Effector CD8-positive, alpha-beta T cell (primary cell): ENCODE results near the gene ESR1.

ENCODE experiments used
- DNase-seq: peaks from one replicate; lab custom pipeline; 2025; lab: John Stamatoyannopoulos, UW

The ESR1 gene

GRCh38 chr6:152094992-152095592, 287.6 kb downstream of the ESR1 start:
- DNase-seq: no peak

DNA sequence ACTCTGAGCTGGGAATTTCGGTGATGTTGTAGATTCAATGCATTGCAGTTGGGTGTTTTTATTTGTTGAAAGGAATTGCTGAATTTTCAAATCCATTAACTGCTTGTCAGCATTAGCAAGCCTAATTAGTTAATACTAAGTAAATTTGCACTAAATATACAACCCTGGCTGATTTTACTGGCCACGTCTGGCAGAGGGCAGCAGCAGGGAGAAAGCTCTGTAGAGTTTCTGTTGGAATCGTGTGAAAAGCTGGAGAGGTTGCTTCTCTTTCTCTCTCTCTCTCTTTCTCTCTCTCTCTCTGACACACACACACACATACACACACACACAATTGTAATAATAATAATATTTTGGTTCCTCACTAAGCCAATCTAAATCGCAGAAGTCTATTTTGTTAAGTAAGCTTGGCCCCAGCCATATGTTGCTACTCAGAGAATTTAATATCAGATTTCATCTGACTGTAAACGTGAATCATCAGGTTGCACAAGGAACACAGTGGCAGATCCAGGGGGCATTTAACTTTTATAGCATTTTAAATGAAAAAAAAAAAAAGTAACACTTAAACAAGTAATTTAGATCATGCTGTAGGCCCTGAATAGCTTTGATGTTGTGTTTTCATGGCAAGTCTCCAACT, 289.5 kb downstream of the ESR1 start:
- no peak for DNase-seq

DNA sequence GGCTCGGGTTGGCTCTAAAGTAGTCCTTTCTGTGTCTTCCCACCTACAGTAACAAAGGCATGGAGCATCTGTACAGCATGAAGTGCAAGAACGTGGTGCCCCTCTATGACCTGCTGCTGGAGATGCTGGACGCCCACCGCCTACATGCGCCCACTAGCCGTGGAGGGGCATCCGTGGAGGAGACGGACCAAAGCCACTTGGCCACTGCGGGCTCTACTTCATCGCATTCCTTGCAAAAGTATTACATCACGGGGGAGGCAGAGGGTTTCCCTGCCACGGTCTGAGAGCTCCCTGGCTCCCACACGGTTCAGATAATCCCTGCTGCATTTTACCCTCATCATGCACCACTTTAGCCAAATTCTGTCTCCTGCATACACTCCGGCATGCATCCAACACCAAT, 291.2 kb downstream of the ESR1 start:
- DNase-seq: no peak

GRCh38 chr6:152099446-152100182, 292.1 kb downstream of the ESR1 start:
- DNase-seq: no peak

DNA sequence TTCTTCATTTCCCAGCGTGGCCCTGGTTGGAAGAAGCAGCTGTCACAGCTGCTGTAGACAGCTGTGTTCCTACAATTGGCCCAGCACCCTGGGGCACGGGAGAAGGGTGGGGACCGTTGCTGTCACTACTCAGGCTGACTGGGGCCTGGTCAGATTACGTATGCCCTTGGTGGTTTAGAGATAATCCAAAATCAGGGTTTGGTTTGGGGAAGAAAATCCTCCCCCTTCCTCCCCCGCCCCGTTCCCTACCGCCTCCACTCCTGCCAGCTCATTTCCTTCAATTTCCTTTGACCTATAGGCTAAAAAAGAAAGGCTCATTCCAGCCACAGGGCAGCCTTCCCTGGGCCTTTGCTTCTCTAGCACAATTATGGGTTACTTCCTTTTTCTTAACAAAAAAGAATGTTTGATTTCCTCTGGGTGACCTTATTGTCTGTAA, 292.7 kb downstream of the ESR1 start:
- DNase-seq: no peak

DNA sequence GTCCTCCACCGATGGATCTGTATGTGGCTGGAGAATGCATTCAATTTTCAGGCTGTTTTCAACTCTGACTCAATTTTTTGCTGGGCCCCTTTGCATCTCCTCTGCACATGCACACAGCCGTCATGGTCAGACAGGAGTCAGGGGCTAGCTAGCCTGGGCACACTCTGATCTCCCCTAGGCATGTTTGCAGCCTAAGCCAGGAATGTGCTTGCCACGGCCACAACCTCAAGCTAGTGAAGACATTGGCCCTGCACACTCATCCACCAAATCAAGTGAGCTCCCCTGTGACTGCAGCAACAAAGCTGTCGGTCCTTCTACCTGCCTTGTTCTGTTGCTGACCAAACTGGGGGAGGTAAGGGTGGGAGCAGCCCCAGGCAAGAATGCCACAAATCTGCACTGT, 300.5 kb downstream of the ESR1 start:
- no peak for DNase-seq

DNA sequence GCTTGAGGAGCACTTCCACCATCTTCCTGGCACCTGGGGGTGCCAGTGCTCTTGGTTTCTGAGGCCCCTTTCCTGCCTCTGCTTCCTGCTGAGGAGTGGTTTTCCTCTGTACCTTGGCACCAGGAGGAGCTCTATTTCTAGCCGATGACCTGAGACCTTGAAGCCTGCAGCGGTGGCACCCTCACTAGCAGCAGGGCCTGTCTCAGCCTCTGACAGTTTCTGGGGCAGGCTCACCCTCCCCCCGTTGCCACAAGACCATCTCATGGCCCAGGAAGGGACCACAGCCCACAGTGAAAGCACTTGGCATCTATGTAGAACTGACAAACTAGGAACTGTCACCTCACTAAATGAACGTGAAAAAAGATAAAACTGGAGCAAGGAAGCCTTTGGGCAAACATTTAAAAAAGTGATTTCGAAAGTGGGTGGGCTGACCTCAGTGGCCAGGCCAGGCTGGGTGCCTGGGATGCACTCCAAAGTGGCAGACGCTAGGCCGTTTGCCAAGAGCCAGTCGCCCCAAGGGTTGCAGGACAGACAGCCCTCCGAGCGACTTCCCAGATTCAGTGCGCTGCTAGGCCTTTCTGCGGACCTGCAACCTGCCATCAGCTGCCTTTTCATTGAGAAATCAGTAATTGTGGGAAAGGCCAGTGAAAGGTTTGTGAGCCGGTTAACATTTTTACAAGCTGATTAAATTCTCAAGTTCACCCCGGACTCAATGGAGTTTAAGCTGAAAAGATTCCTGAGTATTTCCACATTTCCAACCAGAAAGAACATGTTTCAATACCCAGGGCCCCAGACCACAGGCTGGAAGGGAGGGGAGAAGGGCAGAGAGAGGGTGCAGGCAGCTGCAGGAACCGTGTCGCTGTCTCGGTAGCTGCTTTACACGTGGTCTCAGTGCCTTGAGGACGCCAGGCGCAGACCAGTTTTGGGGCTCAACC, 303.7 kb downstream of the ESR1 start:
- DNase-seq: no peak

DNA sequence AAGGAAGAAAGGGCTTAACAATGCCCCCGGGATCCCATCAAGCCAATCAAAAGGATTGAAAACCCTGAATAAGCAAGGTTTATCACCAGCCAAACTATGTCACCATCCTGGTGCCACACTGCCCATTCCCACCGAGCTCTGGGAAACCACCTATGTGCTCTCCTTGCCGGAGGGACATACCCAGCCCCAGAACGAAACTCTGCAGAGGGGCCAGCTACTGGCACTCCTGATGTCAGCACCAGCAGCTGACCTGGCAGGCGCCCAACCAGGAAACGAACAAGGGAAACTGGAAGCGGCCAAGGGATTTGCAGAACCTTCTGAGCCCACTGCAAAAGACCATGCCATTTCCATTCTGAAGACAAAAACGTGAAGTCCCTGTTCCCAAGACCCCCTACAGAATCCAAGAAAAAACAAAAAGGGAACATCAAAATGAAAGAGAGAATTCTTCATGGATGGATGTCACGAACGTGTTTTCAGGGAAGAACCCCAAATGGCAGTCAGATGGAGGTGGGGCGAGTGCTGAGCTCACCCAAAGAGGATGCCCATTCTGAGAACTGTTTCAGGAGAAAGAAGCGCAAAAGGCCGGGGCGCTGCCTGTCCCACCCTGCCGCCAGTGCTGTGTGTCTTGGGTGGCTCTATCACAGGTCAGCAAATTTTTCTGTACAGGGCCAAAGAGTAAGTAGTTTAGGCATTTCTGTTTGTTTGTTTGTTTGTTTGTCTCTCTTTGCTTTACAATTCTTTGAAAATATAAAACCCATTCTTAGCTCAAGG, 305.2 kb downstream of the ESR1 start:
- no peak for DNase-seq

GRCh38 chr6:152117156-152118133, 310.0 kb downstream of the ESR1 start:
- DNase-seq: no peak

DNA sequence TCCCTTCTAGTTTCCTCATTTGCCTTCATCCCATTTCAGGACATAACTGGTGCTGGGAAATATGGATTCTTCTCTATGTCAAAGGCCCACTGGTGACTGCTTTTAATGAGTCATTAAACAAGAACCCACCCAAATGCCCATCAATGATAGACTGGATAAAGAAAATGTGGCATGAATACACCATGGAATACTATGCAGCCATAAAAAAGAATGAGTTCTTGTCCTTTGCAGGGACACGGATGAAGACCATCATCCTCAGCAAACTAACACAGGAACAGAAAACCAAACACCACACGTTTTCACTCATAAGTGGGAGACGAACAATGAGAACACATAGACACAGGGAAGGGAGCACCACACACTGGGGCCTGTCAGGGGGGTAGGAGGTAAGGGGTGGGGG, 310.7 kb downstream of the ESR1 start:
- no peak for DNase-seq

- DNase-seq: no peak
These were observed 311.2 kb downstream of the ESR1 start for GRCh38 chr6:152118678-152119077.

GRCh38 chr6:152119831-152120230, 312.3 kb downstream of the ESR1 start:
- DNase-seq: no peak

DNA sequence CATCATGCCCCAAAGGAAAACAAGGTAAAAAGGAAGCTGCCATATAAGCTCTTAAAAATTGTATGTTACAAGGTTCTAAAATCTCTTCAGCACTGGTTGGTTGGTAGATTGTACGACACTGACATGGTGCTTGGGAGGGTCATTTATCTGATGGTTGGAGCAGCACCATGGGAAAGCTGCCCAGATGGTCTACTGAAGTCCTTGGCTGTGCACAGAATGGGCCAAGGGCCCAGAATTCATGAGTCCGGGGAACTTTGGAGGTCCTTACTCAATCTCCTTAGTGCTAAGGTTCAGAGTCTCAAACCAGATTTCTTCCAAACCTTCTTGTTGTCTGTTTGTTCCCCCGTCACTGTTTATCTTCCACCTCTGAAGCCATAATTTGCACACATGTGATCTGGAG, 314.4 kb downstream of the ESR1 start:
- DNase-seq: no peak

DNA sequence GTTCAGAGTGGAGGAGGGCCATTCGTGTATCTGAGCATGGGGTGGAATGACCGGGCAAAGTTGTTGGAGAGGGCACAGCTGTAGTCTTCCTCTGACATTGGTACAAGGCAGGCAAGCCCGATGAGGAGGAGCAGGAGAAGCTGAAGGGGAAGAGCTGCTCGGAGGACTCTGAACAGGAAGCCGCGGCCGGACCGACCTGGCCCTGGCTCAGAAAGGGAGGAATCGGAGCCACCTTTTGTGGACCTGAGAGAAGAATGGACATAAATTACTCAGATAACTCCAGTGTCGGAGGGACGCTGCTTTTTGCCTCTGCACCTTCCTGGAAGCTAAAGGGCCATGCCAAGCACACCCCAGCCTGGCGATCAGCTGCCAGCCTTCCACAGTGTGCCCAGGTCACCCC, 315.0 kb downstream of the ESR1 start:
- no peak for DNase-seq

- DNase-seq: no peak
These were observed 315.6 kb downstream of the ESR1 start for GRCh38 chr6:152123076-152123475.

GRCh38 chr6:152124429-152125074, 317.1 kb downstream of the ESR1 start:
- no peak for DNase-seq

DNA sequence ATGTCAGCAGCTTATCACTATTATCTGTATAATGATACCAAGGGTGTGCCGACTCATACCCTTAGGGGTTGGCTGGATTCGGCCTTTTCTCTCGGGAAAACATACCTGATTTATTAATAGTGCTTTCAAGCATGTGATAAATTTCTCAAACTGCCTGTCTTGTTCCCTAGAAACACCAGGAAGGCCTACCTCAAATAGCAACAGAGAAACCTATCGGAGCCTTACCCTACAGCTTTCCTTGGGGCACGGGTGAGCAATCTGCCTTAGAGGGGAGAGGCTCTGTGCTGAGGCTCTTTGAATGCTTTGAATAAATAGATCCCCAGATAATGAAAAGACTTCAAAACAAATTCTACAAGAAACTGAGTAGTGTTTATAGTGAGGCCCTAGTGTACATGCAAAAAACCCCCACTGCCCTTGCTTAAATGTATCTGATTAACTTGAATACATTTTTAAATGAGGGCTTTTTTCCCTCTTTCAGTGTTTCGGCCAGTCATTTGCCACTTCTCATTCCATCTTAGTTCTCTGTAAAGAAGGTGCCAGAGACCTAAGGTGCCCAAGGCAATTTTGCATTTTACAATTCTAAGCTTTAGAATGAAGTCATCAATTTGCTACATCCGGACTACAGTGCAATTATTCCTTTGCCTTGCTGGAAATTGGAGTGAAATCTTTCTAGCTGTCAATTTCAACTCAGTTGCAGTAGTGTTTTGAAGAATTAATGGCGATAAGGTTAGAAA, 320.1 kb downstream of the ESR1 start:
- no peak for DNase-seq

DNA sequence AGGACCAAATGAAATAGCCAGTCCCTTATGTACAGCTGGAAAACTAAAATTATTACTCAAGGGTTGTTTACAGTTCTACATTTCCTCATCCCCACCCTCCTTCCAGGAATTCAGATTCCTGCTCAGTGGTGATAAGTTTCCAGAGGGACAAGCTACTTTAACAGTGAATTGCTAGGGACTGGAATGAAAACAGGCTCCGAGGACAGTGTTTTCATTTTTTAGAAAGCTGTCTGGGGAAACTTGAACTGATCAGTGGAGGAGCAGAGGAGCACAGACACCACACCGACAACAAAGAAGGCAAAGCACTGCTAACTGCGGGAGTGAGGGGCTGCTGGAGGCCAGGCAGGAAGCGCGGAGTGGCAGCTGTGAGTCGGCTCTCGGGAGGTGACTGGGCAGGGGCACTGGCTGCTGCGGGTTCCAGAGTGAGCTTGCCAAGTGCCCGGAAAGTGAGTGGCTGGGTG, 322.2 kb downstream of the ESR1 start:
- no peak for DNase-seq

GRCh38 chr6:152130441-152130840, 323.0 kb downstream of the ESR1 start:
- no peak for DNase-seq
